HepG2 (cell line): ENCODE measurements around the gene AXIN1. TPM values are rescaled to one million over a fixed set of nuclear protein-coding genes. Genes with fewer than 3 reads are reported as not detected.
A peak's percentile ranks its signal among the peaks of the same experiment; 100 is the strongest.

Experiments
- BATF2 ChIP-seq: sonication (generic); formaldehyde crosslinking; IDR thresholded peaks from 2 replicates; pipeline ENCODE4 v1.8.0; 2022; ENCODE audit warnings: mild to moderate bottlenecking, missing genetic modification reagents, moderate library complexity
- CBX5 ChIP-seq: sonication (generic); formaldehyde crosslinking; IDR thresholded peaks from 2 replicates; pipeline ENCODE4 v1.4.0; 2020; ENCODE audit warnings: missing genetic modification reagents, borderline replicate concordance
- CENPBD1 ChIP-seq: sonication (generic); formaldehyde crosslinking; IDR thresholded peaks from 2 replicates; pipeline ENCODE4 v1.8.0; 2022; ENCODE audit warnings: missing genetic modification reagents, low read depth, mild to moderate bottlenecking, borderline replicate concordance
- CHCHD3 ChIP-seq: sonication (generic); formaldehyde crosslinking; IDR thresholded peaks from 2 replicates; pipeline ENCODE4 v1.8.0; 2022; ENCODE audit warnings: mild to moderate bottlenecking, missing genetic modification reagents, moderate library complexity
- FOXK2 ChIP-seq: fragments of 450-650 bp; IDR thresholded peaks from 2 replicates; pipeline ENCODE4 v1.6.1; 2016
- IRF9 ChIP-seq: sonication (generic); formaldehyde crosslinking; IDR thresholded peaks from 2 replicates; pipeline ENCODE4 v1.8.0; 2022; ENCODE audit warnings: missing genetic modification reagents, mild to moderate bottlenecking, borderline replicate concordance
- LCORL ChIP-seq, 2 experiments: fragments of 450-650 bp in 1 of 2; sonication (generic) in 1 of 2; formaldehyde crosslinking in 1 of 2; IDR thresholded peaks; 2 replicates each; pipeline versions ENCODE4 v1.5.0 to v1.6.1; 2017 to 2020; ENCODE audit warnings: antibody characterized with exemption in 1 of 2, missing genetic modification reagents in 1 of 2
- MXD1 ChIP-seq: sonication (generic); formaldehyde crosslinking; IDR thresholded peaks from 2 replicates; pipeline ENCODE4 v1.4.0; 2020; ENCODE audit warnings: mild to moderate bottlenecking, missing genetic modification reagents
- MYNN ChIP-seq: sonication (generic); formaldehyde crosslinking; IDR thresholded peaks from 2 replicates; pipeline ENCODE4 v1.4.0; 2020; ENCODE audit warnings: mild to moderate bottlenecking, low read depth, missing genetic modification reagents
- NKX3-1 ChIP-seq: sonication (generic); formaldehyde crosslinking; IDR thresholded peaks from 2 replicates; pipeline ENCODE4 v1.5.0; 2020; ENCODE audit warnings: missing genetic modification reagents
- POLR2G ChIP-seq: fragments of 200-400 bp; formaldehyde crosslinking; IDR thresholded peaks from 2 replicates; pipeline ENCODE4 v1.6.1; 2018; ENCODE audit warnings: mild to moderate bottlenecking, low read depth, low read length, moderate library complexity
- SRSF1 ChIP-seq: fragments of 200-400 bp; formaldehyde crosslinking; optimal IDR thresholded peaks from 2 replicates; pipeline ENCODE3; 2017; ENCODE audit warnings: mild to moderate bottlenecking, low read depth, low read length, moderate library complexity
- THAP8 ChIP-seq: sonication (generic); formaldehyde crosslinking; IDR thresholded peaks from 2 replicates; pipeline ENCODE4 v1.5.1; 2020; ENCODE audit warnings: missing genetic modification reagents, mild to moderate bottlenecking, borderline replicate concordance
- XRCC5 ChIP-seq: fragments of 200-400 bp; formaldehyde crosslinking; optimal IDR thresholded peaks from 2 replicates; pipeline ENCODE3; 2017; ENCODE audit warnings: mild to moderate bottlenecking, low read length
- ZBTB49 ChIP-seq: sonication (generic); formaldehyde crosslinking; IDR thresholded peaks from 2 replicates; pipeline ENCODE4 v1.4.0; 2020; ENCODE audit warnings: missing genetic modification reagents, borderline replicate concordance
- ZNF12 ChIP-seq: sonication (generic); formaldehyde crosslinking; IDR thresholded peaks from 2 replicates; pipeline ENCODE4 v1.5.0; 2020; ENCODE audit warnings: missing genetic modification reagents
- ZNF20 ChIP-seq: sonication (generic); formaldehyde crosslinking; IDR thresholded peaks from 2 replicates; pipeline ENCODE4 v1.4.0; 2020; ENCODE audit warnings: mild to moderate bottlenecking, moderate library complexity, missing genetic modification reagents
- ZNF430 ChIP-seq: sonication (generic); formaldehyde crosslinking; IDR thresholded peaks from 2 replicates; pipeline ENCODE4 v1.9.0; 2021; ENCODE audit warnings: mild to moderate bottlenecking, missing genetic modification reagents
- ZNF549 ChIP-seq: sonication (generic); formaldehyde crosslinking; IDR thresholded peaks from 2 replicates; pipeline ENCODE4 v1.5.0; 2020; ENCODE audit warnings: missing genetic modification reagents
- ZNF567 ChIP-seq: sonication (generic); formaldehyde crosslinking; IDR thresholded peaks from 2 replicates; pipeline ENCODE4 v1.8.1; 2023; ENCODE audit warnings: mild to moderate bottlenecking, missing genetic modification reagents, borderline replicate concordance
- ZNF619 ChIP-seq: sonication (generic); formaldehyde crosslinking; IDR thresholded peaks from 2 replicates; pipeline ENCODE4 v1.4.0; 2020; ENCODE audit warnings: mild to moderate bottlenecking, missing genetic modification reagents
- ZNF776 ChIP-seq: sonication (generic); formaldehyde crosslinking; IDR thresholded peaks from 2 replicates; pipeline ENCODE4 v1.4.0; 2020; ENCODE audit warnings: mild to moderate bottlenecking, missing genetic modification reagents
- ZNF790 ChIP-seq: sonication (generic); formaldehyde crosslinking; IDR thresholded peaks from 2 replicates; pipeline ENCODE4 v1.8.0; 2022; ENCODE audit warnings: missing genetic modification reagents, mild to moderate bottlenecking, borderline replicate concordance
- ZNF891 ChIP-seq: sonication (generic); formaldehyde crosslinking; IDR thresholded peaks from 2 replicates; pipeline ENCODE4 v1.5.0; 2020; ENCODE audit warnings: mild to moderate bottlenecking, missing genetic modification reagents
- polyA plus RNA-seq, 8 experiments: library from polyadenylated mRNA; depleted of rRNA in 3 of 8; stranded (reverse) in 7 of 8; unstranded in 1 of 8; fragments of >200 nt; fragmentation: Illumina TruSeq in 4 of 8; extraction: Trizol in 4 of 8; gene quantifications; 2 replicates each; pipeline versions ENCODE4 v1.2.1 to v1.2.3, GENCODE V29; 2011 to 2016; ENCODE audit warnings: low read depth in 4 of 8, missing spikeins in 1 of 8, mixed read lengths in 1 of 8; ENCODE audit not compliant: insufficient read depth in 1 of 8
- total RNA-seq, 5 experiments: library from RNA; depleted of rRNA; stranded (reverse); fragments of >200 nt; fragmentation: Illumina TruSeq; extraction: Trizol; gene quantifications; 2 replicates each; pipeline ENCODE4 v1.2.3, GENCODE V29; 2016; ENCODE audit warnings: low read depth in 1 of 5

AXIN1 gene
- total and polyA plus RNA-seq, 2 of the 13 experiments (the other 11 are each of a cell fraction or from before 2014, with no cell fraction given), result 24.0 to 26.0 TPM

GRCh38 chr16:342455-343213, 9.9 kb downstream of the AXIN1 start (continued):
- TF ChIP-seq IRF9 (CRISPR knock-in tag), result 0 out of 2 replicates have a peak, but pooled peaks have one; percentile 33
- no peak; the same call in 1 of the 2 replicates for TF ChIP-seq POLR2G
- peak; percentile 33; the same call in 1 of the 2 replicates for TF ChIP-seq NKX3-1 (CRISPR knock-in tag)
- peak; percentile 80; the same call in 1 of the 2 replicates for TF ChIP-seq ZNF891 (CRISPR knock-in tag)
- TF ChIP-seq THAP8 (CRISPR knock-in tag), result no peak
- peak; percentile 70; the same call in 1 of the 2 replicates for TF ChIP-seq ZNF619 (CRISPR knock-in tag)
- no peak for TF ChIP-seq LCORL (IDR thresholded peaks at IDR 0.05)
- peak; percentile 79 for TF ChIP-seq LCORL (CRISPR knock-in tag; IDR thresholded peaks at IDR 0.05)
- TF ChIP-seq CENPBD1 (CRISPR knock-in tag), result no peak
- TF ChIP-seq CHCHD3 (CRISPR knock-in tag), result 0 out of 2 replicates have a peak, but pooled peaks have one; percentile 49
- TF ChIP-seq ZBTB49 (CRISPR knock-in tag), result no peak
- no peak for TF ChIP-seq ZNF430 (CRISPR knock-in tag)
- peak; percentile 30 for TF ChIP-seq SRSF1
- TF ChIP-seq CBX5 (CRISPR knock-in tag), result peak; percentile 41; the same call in 1 of the 2 replicates
- peak; percentile 89 for TF ChIP-seq FOXK2
- TF ChIP-seq MYNN (CRISPR knock-in tag), result no peak
- no peak for TF ChIP-seq XRCC5
- TF ChIP-seq ZNF549 (CRISPR knock-in tag), result no peak
- peak; percentile 81; the same call in 1 of the 2 replicates for TF ChIP-seq MXD1
- TF ChIP-seq ZNF790 (CRISPR knock-in tag), result no peak
- TF ChIP-seq ZNF12 (CRISPR knock-in tag), result peak; percentile 69
- peak; percentile 89 for TF ChIP-seq ZNF20 (CRISPR knock-in tag)
- peak; percentile 63; the same call in 1 of the 2 replicates for TF ChIP-seq ZNF776 (CRISPR knock-in tag)
- TF ChIP-seq ZNF567 (CRISPR knock-in tag), result 0 out of 2 replicates have a peak, but pooled peaks have one; percentile 71
- no peak for TF ChIP-seq BATF2 (CRISPR knock-in tag)
